Thoracic aorta (tissue), 2 donors: ENCODE results near the gene PSEN2. TPM values are rescaled to one million over a fixed set of nuclear protein-coding genes. Genes with fewer than 3 reads are reported as not detected.

Experiments used
- ATAC-seq: fragments of 150-250 bp; one replicate; pipeline ENCODE4 v1.8.0; 2017; ENCODE audit warnings: low read depth; ENCODE audit not compliant: insufficient number of reproducible peaks, low FRiP score
- DNase-seq: peaks from one replicate; pipeline ENCODE4 v3.0.0-alpha.2; 2020; ENCODE audit warnings: low spot score
- H3K27ac ChIP-seq, 2 donors: fragments of 200-600 bp; sonication (generic); 1 replicate in 1 of 2; 2 replicates in 1 of 2; pipeline ENCODE4 v1.5.1; 2016; ENCODE audit warnings: mild to moderate bottlenecking in 2 of 2, moderate library complexity in 2 of 2
- H3K27me3 ChIP-seq: fragments of 200-600 bp; sonication (generic); replicated peaks from 2 replicates; pipeline ENCODE4 v1.6.0; 2016; ENCODE audit warnings: mild to moderate bottlenecking; ENCODE audit not compliant: insufficient read depth
- H3K36me3 ChIP-seq: fragments of 200-600 bp; sonication (generic); one replicate; pipeline ENCODE4 v1.5.1; 2016
- H3K4me1 ChIP-seq, 2 donors: fragments of 200-600 bp; sonication (generic); 1 replicate in 1 of 2; 2 replicates in 1 of 2; pipeline versions ENCODE4 v1.5.1 to v1.6.0; 2016; ENCODE audit warnings: low read depth in 2 of 2, mild to moderate bottlenecking in 1 of 2; ENCODE audit not compliant: control insufficient read depth in 1 of 2
- H3K4me3 ChIP-seq: fragments of 200-600 bp; sonication (generic); 2 replicates; pipeline ENCODE4 v1.5.1; 2016; ENCODE audit warnings: mild to moderate bottlenecking
- H3K9me3 ChIP-seq: fragments of 200-600 bp; sonication (generic); 2 replicates; pipeline ENCODE4 v1.5.1; 2016
- total RNA-seq, 2 donors: library from RNA; depleted of rRNA; stranded (reverse); fragments of >200 nt; gene quantifications; one replicate each; pipeline versions ENCODE4 v1.1.0 to v1.2.3, GENCODE V29; 2016
- TF ChIP-seq, protein P1 (sequence below): fragments of 200-600 bp; sonication (generic); IDR thresholded peaks from one replicate; pipeline ENCODE4 v1.5.1; 2019; ENCODE audit warnings: antibody characterized with exemption

Gene PSEN2
- total RNA-seq, 2 donors from 2014 or later: 22.2 to 52.1 TPM

DNA sequence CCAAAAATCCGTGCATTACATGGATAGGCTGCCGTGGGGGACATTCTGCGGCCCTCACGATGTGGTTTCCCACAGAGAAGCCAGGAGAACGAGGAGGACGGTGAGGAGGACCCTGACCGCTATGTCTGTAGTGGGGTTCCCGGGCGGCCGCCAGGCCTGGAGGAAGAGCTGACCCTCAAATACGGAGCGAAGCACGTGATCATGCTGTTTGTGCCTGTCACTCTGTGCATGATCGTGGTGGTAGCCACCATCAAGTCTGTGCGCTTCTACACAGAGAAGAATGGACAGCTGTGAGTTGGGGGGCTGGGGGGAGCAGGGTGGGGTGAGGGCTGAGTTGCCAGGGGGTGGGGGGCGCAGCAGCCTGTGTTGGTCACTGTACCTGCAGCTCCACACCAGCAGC lies 13.2 kb downstream of the PSEN2 start:
- H3K4me1 ChIP-seq: peaks cover 0 to 3% of the 10 kb centered on the region in 2 donors
- no peaks in the 10 kb centered on the region for H3K9me3 ChIP-seq
- DNase-seq (no peak), ATAC-seq (no peak)
- H3K27ac ChIP-seq: no peak overlapping the region
- peaks cover 25% of the 10 kb centered on the region for H3K36me3 ChIP-seq
- no peak overlapping the region for H3K4me3 ChIP-seq
- TF ChIP-seq, protein P1, sequence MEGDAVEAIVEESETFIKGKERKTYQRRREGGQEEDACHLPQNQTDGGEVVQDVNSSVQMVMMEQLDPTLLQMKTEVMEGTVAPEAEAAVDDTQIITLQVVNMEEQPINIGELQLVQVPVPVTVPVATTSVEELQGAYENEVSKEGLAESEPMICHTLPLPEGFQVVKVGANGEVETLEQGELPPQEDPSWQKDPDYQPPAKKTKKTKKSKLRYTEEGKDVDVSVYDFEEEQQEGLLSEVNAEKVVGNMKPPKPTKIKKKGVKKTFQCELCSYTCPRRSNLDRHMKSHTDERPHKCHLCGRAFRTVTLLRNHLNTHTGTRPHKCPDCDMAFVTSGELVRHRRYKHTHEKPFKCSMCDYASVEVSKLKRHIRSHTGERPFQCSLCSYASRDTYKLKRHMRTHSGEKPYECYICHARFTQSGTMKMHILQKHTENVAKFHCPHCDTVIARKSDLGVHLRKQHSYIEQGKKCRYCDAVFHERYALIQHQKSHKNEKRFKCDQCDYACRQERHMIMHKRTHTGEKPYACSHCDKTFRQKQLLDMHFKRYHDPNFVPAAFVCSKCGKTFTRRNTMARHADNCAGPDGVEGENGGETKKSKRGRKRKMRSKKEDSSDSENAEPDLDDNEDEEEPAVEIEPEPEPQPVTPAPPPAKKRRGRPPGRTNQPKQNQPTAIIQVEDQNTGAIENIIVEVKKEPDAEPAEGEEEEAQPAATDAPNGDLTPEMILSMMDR: no peak
- H3K27me3 ChIP-seq: no peaks in the 10 kb centered on the region

GRCh38 chr1:226884116-226884625 lies 13.8 kb downstream of the PSEN2 start:
- Histone ChIP-seq H3K36me3 (peaks cover 25% of the 10 kb centered on the region), H3K27ac (no peak overlapping the region), H3K27me3 (no peaks in the 10 kb centered on the region), H3K9me3 (no peaks in the 10 kb centered on the region), H3K4me1 (peaks cover 0 to 3% of the 10 kb centered on the region in 2 donors), H3K4me3 (no peak overlapping the region)
- ATAC-seq (no peak), DNase-seq (no peak)
- TF ChIP-seq, protein P1: no peak

- ATAC-seq: no peak
- Histone ChIP-seq H3K9me3 (no peaks in the 10 kb centered on the region), H3K27ac (no peak overlapping the region), H3K4me1 (peaks cover 0 to 3% of the 10 kb centered on the region in 2 donors), H3K36me3 (peaks cover 25% of the 10 kb centered on the region), H3K4me3 (no peak overlapping the region), H3K27me3 (no peaks in the 10 kb centered on the region)
- no peak for DNase-seq
- TF ChIP-seq, protein P1: no peak
Measured at GRCh38 chr1:226884966-226885820, 14.8 kb downstream of the PSEN2 start.

GRCh38 chr1:226886122-226886901 lies 15.9 kb downstream of the PSEN2 start:
- Histone ChIP-seq H3K36me3 (peaks cover 19% of the 10 kb centered on the region), H3K27ac (no peak overlapping the region), H3K27me3 (no peaks in the 10 kb centered on the region), H3K4me1 (peaks cover 0 to 3% of the 10 kb centered on the region in 2 donors), H3K4me3 (no peak overlapping the region), H3K9me3 (no peaks in the 10 kb centered on the region)
- ATAC-seq (no peak), DNase-seq (no peak)
- TF ChIP-seq, protein P1: no peak

DNA sequence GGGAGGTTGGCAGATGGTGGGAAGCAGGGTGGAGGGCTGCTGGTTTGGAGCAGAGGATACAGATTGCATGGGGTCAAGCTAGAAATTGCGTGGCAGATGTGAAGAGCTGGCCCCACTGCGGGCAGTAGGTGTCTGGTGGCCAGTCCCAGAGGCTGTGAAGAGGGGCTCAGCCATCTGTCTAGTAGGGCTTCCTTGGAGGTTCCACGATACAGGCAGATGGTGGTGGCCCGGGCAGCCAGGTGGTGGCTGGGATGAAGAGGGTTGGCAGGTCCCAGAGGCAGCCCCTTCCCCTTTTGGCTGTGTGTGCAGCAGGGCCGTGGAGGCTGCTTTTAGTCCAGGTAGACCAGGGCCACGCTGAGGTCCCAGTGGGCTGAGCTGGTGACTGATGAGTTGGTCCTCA lies 16.6 kb downstream of the PSEN2 start:
- H3K27ac ChIP-seq: no peak overlapping the region
- no peaks in the 10 kb centered on the region for H3K27me3 ChIP-seq
- no peak overlapping the region for H3K4me3 ChIP-seq
- peaks cover 0 to 3% of the 10 kb centered on the region in 2 donors for H3K4me1 ChIP-seq
- ATAC-seq (no peak), DNase-seq (no peak)
- no peaks in the 10 kb centered on the region for H3K9me3 ChIP-seq
- peaks cover 22% of the 10 kb centered on the region for H3K36me3 ChIP-seq
- TF ChIP-seq, protein P1: no peak
